Keratinocyte (primary cell): ENCODE data around the gene LITAFD. TPM values are rescaled to one million over a fixed set of nuclear protein-coding genes. Genes with fewer than 3 reads are reported as not detected.

ENCODE experiments used
- DNase-seq: peaks from one replicate; pipeline ENCODE4 v3.0.0-alpha.2; 2011; ENCODE audit warnings: low read depth, missing footprints, low spot score
- FAIRE-seq: peaks from 2 replicates; lab custom pipeline; 2011; peaks lifted over from hg19 to GRCh38; lab: Jason Lieb, UNC
- H2AFZ ChIP-seq: 2 replicates; pipeline ENCODE4 v1.6.0; 2012; ENCODE audit warnings: low read length, control low read depth, inconsistent platforms; ENCODE audit not compliant: control insufficient read depth
- H3K27ac ChIP-seq: 2 replicates; pipeline ENCODE4 v1.5.1; 2011; ENCODE audit warnings: low read length; ENCODE audit not compliant: control insufficient read depth, insufficient read depth
- H3K27me3 ChIP-seq: 3 replicates; pipeline ENCODE4 v1.6.0; 2011; ENCODE audit warnings: low read length; ENCODE audit not compliant: control insufficient read depth, insufficient read depth; ENCODE audit errors: extremely low read depth
- H3K36me3 ChIP-seq, 2 experiments: 2 replicates in 1 of 2; 3 replicates in 1 of 2; pipeline ENCODE4 v1.5.1; 2011; ENCODE audit warnings: low read length in 2 of 2, mild to moderate bottlenecking in 1 of 2; ENCODE audit not compliant: control insufficient read depth in 2 of 2, insufficient read depth in 2 of 2; ENCODE audit errors: extremely low read depth in 1 of 2
- H3K4me1 ChIP-seq: 3 replicates; pipeline ENCODE4 v1.5.1; 2011; ENCODE audit warnings: low read length; ENCODE audit not compliant: control insufficient read depth, insufficient read depth; ENCODE audit errors: extremely low read depth
- H3K4me2 ChIP-seq: 3 replicates; pipeline ENCODE4 v1.6.0; 2011; ENCODE audit warnings: low read depth, low read length; ENCODE audit not compliant: control insufficient read depth, insufficient read depth; ENCODE audit errors: extremely low read depth
- H3K4me3 ChIP-seq, 3 experiments: fragments of 200-600 bp in 1 of 3; sonication (generic) in 1 of 3; 2 replicates in 2 of 3; 3 replicates in 1 of 3; pipeline ENCODE4 v1.5.1; 2011 to 2016; ENCODE audit warnings: low read length in 3 of 3, mild to moderate bottlenecking in 3 of 3, control low read depth in 2 of 3, inconsistent platforms in 1 of 3, low read depth in 1 of 3, mixed read lengths in 1 of 3, mixed run types in 1 of 3, moderate library complexity in 1 of 3; ENCODE audit not compliant: control insufficient read depth in 2 of 3, insufficient read depth in 2 of 3; ENCODE audit errors: extremely low read depth in 1 of 3
- H3K79me2 ChIP-seq: 2 replicates; pipeline ENCODE4 v1.6.0; 2012; ENCODE audit warnings: low read length; ENCODE audit not compliant: control insufficient read depth, insufficient read depth
- H3K9ac ChIP-seq: 3 replicates; pipeline ENCODE4 v1.6.0; 2011; ENCODE audit warnings: low read length; ENCODE audit not compliant: control insufficient read depth, insufficient read depth; ENCODE audit errors: extremely low read depth
- H3K9me1 ChIP-seq: 3 replicates; pipeline ENCODE4 v1.6.0; 2011; ENCODE audit warnings: low read length; ENCODE audit not compliant: control insufficient read depth, insufficient read depth; ENCODE audit errors: extremely low read depth
- H3K9me3 ChIP-seq: 2 replicates; pipeline ENCODE4 v1.5.1; 2012; ENCODE audit warnings: low read depth, low read length; ENCODE audit not compliant: control insufficient read depth
- H4K20me1 ChIP-seq: 3 replicates; pipeline ENCODE4 v1.6.0; 2011; ENCODE audit warnings: low read length; ENCODE audit not compliant: control insufficient read depth, insufficient read depth; ENCODE audit errors: extremely low read depth
- EZH2 ChIP-seq: IDR thresholded peaks from one replicate; pipeline ENCODE4 v1.6.1; 2012; ENCODE audit warnings: inconsistent platforms, mild to moderate bottlenecking, low read length, moderate library complexity
- dilution Hi-C: fragments of 300-500 bp; cut with MboI; formaldehyde crosslinking; loops from one replicate; pipeline ENCODE4 v1.7.0; 2020; ENCODE audit warnings: low sequenced_read_pairs; ENCODE audit not compliant: extremely low pct_ligation_motif_present
- polyA plus RNA-seq, 5 experiments: library from polyadenylated mRNA; depleted of rRNA in 3 of 5; stranded (reverse) in 3 of 5; stranded (forward) in 1 of 5; unstranded in 1 of 5; fragments of >200 nt; gene quantifications; 1 replicate in 1 of 5; 2 replicates in 3 of 5; 3 replicates in 1 of 5; pipeline versions ENCODE4 v1.2.1 to v1.2.3, GENCODE V29; 2011 to 2012; ENCODE audit warnings: missing spikeins in 2 of 5, low read depth in 1 of 5, low replicate concordance in 1 of 5
- TF ChIP-seq, protein P1 (sequence below), 3 experiments: IDR thresholded peaks in 1 of 3; conservative IDR thresholded peaks in 1 of 3; optimal IDR thresholded peaks in 1 of 3; 2 replicates in 2 of 3; 3 replicates in 1 of 3; pipeline versions ENCODE3 to v1.5.1; 2011; ENCODE audit warnings: low read length in 3 of 3, mild to moderate bottlenecking in 3 of 3, moderate library complexity in 2 of 3, control low read depth in 1 of 3, inconsistent platforms in 1 of 3; ENCODE audit not compliant: insufficient read depth in 2 of 3; ENCODE audit errors: extremely low read depth in 1 of 3

The LITAFD gene
- polyA plus RNA-seq, 1 donor (not counting 4 experiments of a cell fraction or from before 2014, with no cell fraction given), result not detected

DNA sequence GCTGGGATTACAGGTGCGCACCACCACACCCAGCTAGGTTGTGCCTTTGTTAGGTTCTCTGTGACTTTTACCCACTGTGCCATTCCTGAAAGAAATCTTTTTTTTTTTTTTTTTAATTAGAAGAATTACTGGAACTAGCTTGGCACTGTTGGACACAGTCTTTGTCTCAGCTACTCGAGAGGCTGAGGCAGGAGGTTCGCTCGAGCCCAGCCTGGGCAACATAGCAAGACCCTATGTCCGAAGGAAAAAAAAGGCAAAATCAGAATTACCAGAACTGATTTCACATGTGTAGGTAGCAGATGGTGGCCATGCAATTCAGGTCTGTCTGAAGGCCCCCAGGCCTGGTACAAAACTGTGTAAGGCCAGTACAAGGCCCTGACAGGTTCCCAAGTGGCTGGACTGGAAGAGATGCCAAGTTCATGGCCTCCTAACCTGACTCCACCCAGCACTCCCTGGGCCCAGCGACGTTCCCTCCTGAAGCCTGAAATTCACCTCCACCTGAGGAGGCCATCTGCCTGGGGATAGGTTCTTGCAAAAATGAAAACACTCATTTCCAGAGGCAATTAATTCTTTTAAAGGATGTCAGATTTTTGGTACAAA is 36.4 kb upstream of the LITAFD start:
- Histone ChIP-seq H3K27me3 (no peaks in the 10 kb centered on the region), H3K79me2 (peaks cover 14% of the 10 kb centered on the region), H3K4me2 (no peak overlapping the region), H3K9me3 (no peaks in the 10 kb centered on the region), H2AFZ (no peak overlapping the region), H3K27ac (no peak overlapping the region), H3K9me1 (peaks cover 2% of the 10 kb centered on the region), H3K9ac (no peak overlapping the region), H3K4me3 (no peak overlapping the region), H3K4me1 (peaks cover 28% of the 10 kb centered on the region), H4K20me1 (peaks cover 3% of the 10 kb centered on the region), H3K36me3 (peaks cover 13 to 33% of the 10 kb centered on the region in 2 experiments)
- DNase-seq (no peak), FAIRE-seq (no peak)
- dilution Hi-C loops, result no loop called here
- TF ChIP-seq EZH2, result no peak
- TF ChIP-seq, protein P1, sequence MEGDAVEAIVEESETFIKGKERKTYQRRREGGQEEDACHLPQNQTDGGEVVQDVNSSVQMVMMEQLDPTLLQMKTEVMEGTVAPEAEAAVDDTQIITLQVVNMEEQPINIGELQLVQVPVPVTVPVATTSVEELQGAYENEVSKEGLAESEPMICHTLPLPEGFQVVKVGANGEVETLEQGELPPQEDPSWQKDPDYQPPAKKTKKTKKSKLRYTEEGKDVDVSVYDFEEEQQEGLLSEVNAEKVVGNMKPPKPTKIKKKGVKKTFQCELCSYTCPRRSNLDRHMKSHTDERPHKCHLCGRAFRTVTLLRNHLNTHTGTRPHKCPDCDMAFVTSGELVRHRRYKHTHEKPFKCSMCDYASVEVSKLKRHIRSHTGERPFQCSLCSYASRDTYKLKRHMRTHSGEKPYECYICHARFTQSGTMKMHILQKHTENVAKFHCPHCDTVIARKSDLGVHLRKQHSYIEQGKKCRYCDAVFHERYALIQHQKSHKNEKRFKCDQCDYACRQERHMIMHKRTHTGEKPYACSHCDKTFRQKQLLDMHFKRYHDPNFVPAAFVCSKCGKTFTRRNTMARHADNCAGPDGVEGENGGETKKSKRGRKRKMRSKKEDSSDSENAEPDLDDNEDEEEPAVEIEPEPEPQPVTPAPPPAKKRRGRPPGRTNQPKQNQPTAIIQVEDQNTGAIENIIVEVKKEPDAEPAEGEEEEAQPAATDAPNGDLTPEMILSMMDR (optimal IDR thresholded peaks at IDR 0.05 in 1 of 3, IDR thresholded peaks at IDR 0.05 in 1 of 3, conservative IDR thresholded peaks at IDR 0.05 in 1 of 3; ENCODE audit: extremely low read depth in 1 of 3, insufficient read depth in 2 of 3, low read length in 3 of 3), result no peak

DNA sequence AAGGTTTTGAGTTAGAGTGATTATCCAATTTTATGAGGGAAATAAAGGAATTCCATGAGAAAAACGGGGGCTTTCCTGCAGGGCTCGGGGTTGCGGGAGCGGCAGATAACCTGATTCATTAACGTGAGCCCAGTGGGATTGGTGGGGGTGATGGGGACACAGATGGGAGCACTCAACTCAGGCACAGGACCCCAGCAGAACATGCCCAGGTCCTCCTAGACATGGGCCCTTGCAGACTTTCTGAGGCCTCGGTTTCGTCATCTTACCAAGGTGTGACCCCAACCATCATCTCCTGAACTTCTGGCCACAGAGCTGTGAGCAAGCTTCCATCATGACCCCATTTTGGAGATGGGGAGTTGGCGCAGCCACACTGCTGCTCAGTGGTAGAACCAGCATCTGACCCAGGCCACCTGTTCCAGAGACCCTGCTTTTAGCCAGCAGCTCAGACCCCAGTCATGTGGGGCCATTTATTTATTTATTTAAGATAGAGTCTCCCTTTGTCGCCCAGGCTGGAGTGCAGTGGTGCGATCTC is 35.7 kb upstream of the LITAFD start:
- FAIRE-seq (no peak), DNase-seq (no peak)
- Histone ChIP-seq H2AFZ (no peak overlapping the region), H3K27me3 (no peaks in the 10 kb centered on the region), H3K4me1 (peaks cover 31% of the 10 kb centered on the region), H3K9me3 (no peaks in the 10 kb centered on the region), H3K4me2 (no peak overlapping the region), H3K9ac (no peak overlapping the region), H3K36me3 (peaks cover 13 to 36% of the 10 kb centered on the region in 2 experiments), H3K9me1 (peaks cover 2% of the 10 kb centered on the region), H4K20me1 (peaks cover 3% of the 10 kb centered on the region), H3K79me2 (peaks cover 12% of the 10 kb centered on the region), H3K4me3 (no peak overlapping the region), H3K27ac (no peak overlapping the region)
- TF ChIP-seq, protein P1 (optimal IDR thresholded peaks at IDR 0.05 in 1 of 3, IDR thresholded peaks at IDR 0.05 in 1 of 3, conservative IDR thresholded peaks at IDR 0.05 in 1 of 3; ENCODE audit: extremely low read depth in 1 of 3, insufficient read depth in 2 of 3, low read length in 3 of 3), result no peak
- no peak for TF ChIP-seq EZH2
- dilution Hi-C loops, result no loop called here
